HL-60/S4 treated with phorbol 12-myristate 13-acetate at 8.2 ng/mL for 4 days and 3 days (cell line): ENCODE measurements around the gene THSD4.
"Not testable (repeated sequence)": the region's sequence is repeated elsewhere in the genome, so short reads cannot be mapped to it uniquely, and the experiment has no call there.

Experiments
- in situ Hi-C: fragments of 300-500 bp; cut with MboI; formaldehyde crosslinking; loops from 2 replicates; pipeline ENCODE4 v1.15.0; 2022; ENCODE audit warnings: low sequenced_read_pairs

THSD4 gene

GRCh38 chr15:71186267-71186666 is 71.0 kb downstream of the THSD4 start:
- in situ Hi-C loops, result no loop called here

- in situ Hi-C loops, result no loop called here
Measured at GRCh38 chr15:71187078-71187477, 71.8 kb downstream of the THSD4 start.

GRCh38 chr15:71187526-71187925 is 72.3 kb downstream of the THSD4 start:
- in situ Hi-C loops, result no loop called here

GRCh38 chr15:71189718-71190117 is 74.4 kb downstream of the THSD4 start:
- in situ Hi-C loops, result no loop called here

- in situ Hi-C loops, result no loop called here
Measured at GRCh38 chr15:71191296-71191695, 76.0 kb downstream of the THSD4 start.

GRCh38 chr15:71192816-71193215 is 77.5 kb downstream of the THSD4 start:
- in situ Hi-C loops, result no loop called here

GRCh38 chr15:71194286-71194685 is 79.0 kb downstream of the THSD4 start:
- in situ Hi-C loops, result no loop called here

- in situ Hi-C loops, result no loop called here
Measured at GRCh38 chr15:71195242-71195641, 80.0 kb downstream of the THSD4 start.

GRCh38 chr15:71197620-71198019 is 82.3 kb downstream of the THSD4 start:
- in situ Hi-C loops, result no loop called here

- in situ Hi-C loops, result no loop called here
Measured at GRCh38 chr15:71198846-71199245, 83.6 kb downstream of the THSD4 start.

GRCh38 chr15:71199384-71200351 is 84.4 kb downstream of the THSD4 start:
- in situ Hi-C loops, result no loop called here

GRCh38 chr15:71201477-71201876 is 86.2 kb downstream of the THSD4 start:
- in situ Hi-C loops, result no loop called here

- in situ Hi-C loops, result no loop called here
Measured at GRCh38 chr15:71202712-71203111, 87.4 kb downstream of the THSD4 start.

GRCh38 chr15:71203586-71204474 is 88.6 kb downstream of the THSD4 start:
- in situ Hi-C loops, result no loop called here

GRCh38 chr15:71207141-71207540 is 91.9 kb downstream of the THSD4 start:
- in situ Hi-C loops, result no loop called here

- in situ Hi-C loops, result no loop called here
Measured at GRCh38 chr15:71212146-71212545, 96.9 kb downstream of the THSD4 start.

- in situ Hi-C loops, result not testable (repeated sequence)
Measured at GRCh38 chr15:71213943-71214342, 98.7 kb downstream of the THSD4 start.

- in situ Hi-C loops, result no loop called here
Measured at GRCh38 chr15:71215126-71215894, 100.0 kb downstream of the THSD4 start.

- in situ Hi-C loops, result no loop called here
Measured at GRCh38 chr15:71218272-71218805, 103.1 kb downstream of the THSD4 start.

GRCh38 chr15:71219101-71219500 is 103.8 kb downstream of the THSD4 start:
- in situ Hi-C loops, result no loop called here

GRCh38 chr15:71219645-71220044 is 104.4 kb downstream of the THSD4 start:
- in situ Hi-C loops, result no loop called here
